ENCODE data around the gene ABCA3.

GRCh38 chr16:2359919-2360318, 19.4 kb upstream of the ABCA3 start:
- TF ChIP-seq CTCF (IDR thresholded peaks at IDR 0.05): no peak
- TF ChIP-seq POLR2A (IDR thresholded peaks at IDR 0.05): no peak
